HCT116 (cell line): ENCODE data around the gene ELF5. TPM values are rescaled to one million over a fixed set of nuclear protein-coding genes. Genes with fewer than 3 reads are reported as not detected.

Source experiments
- ATAC-seq: fragments of 200-7000 bp; cut with Tn5 transposase; 2 replicates; pipeline ENCODE4 v1.9.1; 2020; ENCODE audit warnings: mild to moderate bottlenecking, moderate library complexity
- BruUV-seq: library from RNA; stranded (reverse); fragments of 400-500 nt; replicated peaks from 2 replicates; lab custom pipeline; 2021; lab: Mats Ljungman, UMichigan
- CTCF ChIA-PET: fragments of 300-600 bp; sonication (Branson Sonifier 250); formaldehyde crosslinking; loops from one replicate; lab custom pipeline; 2021; ENCODE audit warnings: antibody characterized with exemption; lab: Charles Lee
- POLR2A ChIA-PET: fragments of 300-600, 350-600 bp; sonication (Branson Sonifier 250); formaldehyde crosslinking; loops from one replicate; lab custom pipeline; 2021; ENCODE audit warnings: antibody characterized with exemption; lab: Charles Lee
- RAD21 ChIA-PET, 2 experiments: fragments of 300-600 bp; sonication (Branson Sonifier 250); formaldehyde crosslinking; loops; one replicate each; lab custom pipeline; 2023; ENCODE audit warnings: low total read pairs in 2 of 2; ENCODE audit not compliant: uncharacterized antibody in 2 of 2, unreplicated experiment in 2 of 2, low non-redundant PET in 1 of 2; lab: Charles Lee
- DNase-seq: peaks from one replicate; pipeline ENCODE4 v3.0.0-alpha.2; 2010; ENCODE audit warnings: low read depth, low spot score
- H2AFZ ChIP-seq: fragments of 200-600 bp; shearing (Covaris generic), sonication (generic); 2 replicates; pipeline ENCODE4 v1.6.1; 2017; ENCODE audit warnings: low read depth, mixed run types, mixed read lengths, antibody characterized with exemption, low read length; ENCODE audit not compliant: poor library complexity, severe bottlenecking
- H3K27ac ChIP-seq: 2 replicates; pipeline ENCODE4 v1.5.1; 2012; ENCODE audit warnings: low read depth, low read length
- H3K27me3 ChIP-seq: fragments of 200-600 bp; sonication (generic); 2 replicates; pipeline ENCODE4 v1.6.1; 2016; ENCODE audit warnings: mixed run types, low read length, mixed read lengths; ENCODE audit not compliant: insufficient read depth
- H3K36me3 ChIP-seq, 2 experiments: fragments of 200-500 bp in 1 of 2; fragments of 200-600 bp in 1 of 2; sonication (Bioruptor generic) in 1 of 2; sonication (generic) in 1 of 2; 2 replicates each; pipeline versions ENCODE4 v1.5.1 to v1.6.1; 2014 to 2016; ENCODE audit warnings: low read length in 2 of 2, inconsistent platforms in 1 of 2, mixed read lengths in 1 of 2, mixed run types in 1 of 2; ENCODE audit not compliant: insufficient read depth in 2 of 2, control insufficient read depth in 1 of 2
- H3K4me1 ChIP-seq, 2 experiments: fragments of 200-600 bp in 1 of 2; sonication (generic) in 1 of 2; 2 replicates each; pipeline versions ENCODE4 v1.5.1 to v1.6.1; 2012 to 2017; ENCODE audit warnings: low read length in 2 of 2, inconsistent platforms in 1 of 2, mild to moderate bottlenecking in 1 of 2, mixed read lengths in 1 of 2, mixed run types in 1 of 2, moderate library complexity in 1 of 2; ENCODE audit not compliant: insufficient read depth in 2 of 2, control insufficient read depth in 1 of 2
- H3K4me2 ChIP-seq: fragments of 200-600 bp; sonication (generic); 2 replicates; pipeline ENCODE4 v1.6.1; 2017; ENCODE audit warnings: mixed run types, low read length, mixed read lengths
- H3K4me3 ChIP-seq, 2 experiments: fragments of 200-600 bp in 1 of 2; sonication (generic) in 1 of 2; replicated peaks in 1 of 2; 2 replicates each; pipeline ENCODE4 v1.5.1; 2011 to 2016; ENCODE audit warnings: low read length in 2 of 2, control low read depth in 1 of 2, low read depth in 1 of 2, mild to moderate bottlenecking in 1 of 2, mixed read lengths in 1 of 2, mixed run types in 1 of 2
- H3K79me2 ChIP-seq: fragments of 200-600 bp; sonication (generic); 2 replicates; pipeline ENCODE4 v1.6.1; 2017; ENCODE audit warnings: mild to moderate bottlenecking, mixed run types, low read length, moderate library complexity, mixed read lengths; ENCODE audit not compliant: insufficient read depth
- H3K9ac ChIP-seq: fragments of 200-600 bp; sonication (generic); 2 replicates; pipeline ENCODE4 v1.6.1; 2016; ENCODE audit warnings: low read length, mixed read lengths
- H3K9me2 ChIP-seq: fragments of 200-600 bp; sonication (generic), shearing (Covaris generic); 2 replicates; pipeline ENCODE4 v1.6.1; 2017; ENCODE audit warnings: mixed run types, mild to moderate bottlenecking, moderate library complexity; ENCODE audit not compliant: insufficient read depth
- H3K9me3 ChIP-seq, 2 experiments: fragments of 200-500 bp in 1 of 2; fragments of 200-600 bp in 1 of 2; sonication (Bioruptor generic) in 1 of 2; sonication (generic) in 1 of 2; 2 replicates each; pipeline ENCODE4 v1.6.1; 2014 to 2017; ENCODE audit warnings: low read length in 2 of 2, mixed read lengths in 2 of 2, inconsistent platforms in 1 of 2, low read depth in 1 of 2, mild to moderate bottlenecking in 1 of 2, mixed run types in 1 of 2, moderate library complexity in 1 of 2; ENCODE audit not compliant: control insufficient read depth in 1 of 2, insufficient read depth in 1 of 2
- H4K20me1 ChIP-seq: fragments of 200-600 bp; sonication (generic), shearing (Covaris generic); 2 replicates; pipeline ENCODE4 v1.6.1; 2017; ENCODE audit warnings: mixed run types, mild to moderate bottlenecking, moderate library complexity; ENCODE audit not compliant: insufficient read depth
- ATF3 ChIP-seq: IDR thresholded peaks from 2 replicates; pipeline ENCODE4 v1.6.1; 2012
- CBX3 ChIP-seq: IDR thresholded peaks from 2 replicates; pipeline ENCODE4 v1.6.1; 2012; ENCODE audit warnings: low read depth
- CEBPB ChIP-seq: IDR thresholded peaks from 2 replicates; pipeline ENCODE4 v1.6.1; 2012; ENCODE audit warnings: low read depth
- CTCF ChIP-seq, 3 experiments: fragments of 200-600 bp in 1 of 3; sonication (generic) in 1 of 3; IDR thresholded peaks in 2 of 3; conservative IDR thresholded peaks in 1 of 3; 2 replicates each; pipeline ENCODE4 v1.5.1; 2012 to 2017; ENCODE audit warnings: low read depth in 2 of 3, low read length in 2 of 3, antibody characterized with exemption in 1 of 3, borderline replicate concordance in 1 of 3, control low read depth in 1 of 3, mild to moderate bottlenecking in 1 of 3, mixed read lengths in 1 of 3, mixed run types in 1 of 3, moderate library complexity in 1 of 3; ENCODE audit not compliant: insufficient read depth in 1 of 3
- EGR1 ChIP-seq: IDR thresholded peaks from 2 replicates; pipeline ENCODE4 v1.6.1; 2012; ENCODE audit warnings: low read depth
- ELF1 ChIP-seq: IDR thresholded peaks from 2 replicates; pipeline ENCODE4 v1.6.1; 2012; ENCODE audit warnings: low read depth, borderline replicate concordance
- EZH2phosphoT487 ChIP-seq: fragments of 200-600 bp; IDR thresholded peaks from 2 replicates; pipeline ENCODE4 v1.6.1; 2018; ENCODE audit warnings: antibody characterized with exemption, borderline replicate concordance
- MAX ChIP-seq: IDR thresholded peaks from 2 replicates; pipeline ENCODE4 v1.6.1; 2012
- POLR2A ChIP-seq: IDR thresholded peaks from 2 replicates; pipeline ENCODE4 v1.7.0; 2011; ENCODE audit warnings: borderline replicate concordance; ENCODE audit not compliant: insufficient read depth, insufficient read length; ENCODE audit errors: extremely low read depth
- POLR2AphosphoS5 ChIP-seq: IDR thresholded peaks from 2 replicates; pipeline ENCODE4 v1.6.1; 2011; ENCODE audit warnings: mild to moderate bottlenecking, low read depth, low read length, moderate library complexity
- RAD21 ChIP-seq: IDR thresholded peaks from 2 replicates; pipeline ENCODE4 v1.6.1; 2012; ENCODE audit warnings: low read depth, mild to moderate bottlenecking
- REST ChIP-seq: IDR thresholded peaks from 2 replicates; pipeline ENCODE4 v1.6.1; 2012; ENCODE audit warnings: low read depth
- SIN3A ChIP-seq: IDR thresholded peaks from 2 replicates; pipeline ENCODE4 v1.6.1; 2012; ENCODE audit warnings: low read depth
- SP1 ChIP-seq: IDR thresholded peaks from 2 replicates; pipeline ENCODE4 v1.6.1; 2012; ENCODE audit warnings: low read depth
- SRF ChIP-seq: IDR thresholded peaks from 2 replicates; pipeline ENCODE4 v1.6.1; 2012; ENCODE audit warnings: low read depth
- TCF7L2 ChIP-seq: IDR thresholded peaks from 2 replicates; pipeline ENCODE4 v1.7.0; 2011; ENCODE audit warnings: borderline replicate concordance, inconsistent platforms; ENCODE audit not compliant: insufficient read depth, insufficient read length; ENCODE audit errors: extremely low read depth
- YY1 ChIP-seq: IDR thresholded peaks from 2 replicates; pipeline ENCODE4 v1.6.1; 2011; ENCODE audit warnings: low read length, low read depth, moderate library complexity, mild to moderate bottlenecking; ENCODE audit not compliant: insufficient replicate concordance; ENCODE audit errors: extremely low read depth
- ZBTB33 ChIP-seq: IDR thresholded peaks from 2 replicates; pipeline ENCODE4 v1.6.1; 2011; ENCODE audit warnings: mild to moderate bottlenecking, low read length, moderate library complexity; ENCODE audit not compliant: insufficient replicate concordance; ENCODE audit errors: extremely low read depth
- ZFX ChIP-seq: fragments of 450-650 bp; IDR thresholded peaks from 2 replicates; pipeline ENCODE4 v1.6.1; 2017
- ZNF274 ChIP-seq: fragments of 200-500 bp; sonication (Bioruptor generic); IDR thresholded peaks from 2 replicates; pipeline ENCODE4 v1.6.1; 2014; ENCODE audit warnings: mild to moderate bottlenecking, low read depth, low read length, inconsistent platforms
- intact Hi-C: fragments of 100-400 bp; cut with micrococcal nuclease; formaldehyde crosslinking; loops from 2 replicates; pipeline ENCODE4 v1.10.0; 2022
- total RNA-seq: library from RNA; stranded (reverse); gene quantifications from one replicate; pipeline ENCODE4 v1.2.1, GENCODE V29; 2021; ENCODE audit not compliant: unreplicated experiment

The ELF5 gene
- total RNA-seq, 1 experiment from 2014 or later: 0.32 TPM

GRCh38 chr11:34540870-34541269, 27.3 kb upstream of the ELF5 start:
- Histone ChIP-seq H3K4me1 (peaks cover 0 to 6% of the 10 kb centered on the region in 2 experiments; a peak in 1 of 4 replicates), H3K27me3 (no peaks in the 10 kb centered on the region), H3K9me3 (no peaks in the 10 kb centered on the region), H3K9ac (no peak overlapping the region), H3K4me3 (no peak overlapping the region), H3K27ac (no peak overlapping the region), H3K79me2 (no peaks in the 10 kb centered on the region), H4K20me1 (no peaks in the 10 kb centered on the region), H2AFZ (no peak overlapping the region), H3K36me3 (no peaks in the 10 kb centered on the region), H3K4me2 (no peak overlapping the region), H3K9me2 (no peaks in the 10 kb centered on the region)
- ChIA-PET RAD21 (no interaction called here), CTCF (interaction anchor here (1.1 kb wide), 1 partner anchor 28 kb away, joined by 3 read pairs; the partner anchor contains the start of gene ELF5), POLR2A (no interaction called here)
- ATAC-seq (no peak), DNase-seq (no peak)
- intact Hi-C loops: no loop called here
- BruUV-seq: no TSS peak
- TF ChIP-seq SRF (no peak), CTCF (IDR thresholded peaks at IDR 0.05 in 2 of 3, conservative IDR thresholded peaks at IDR 0.05 in 1 of 3; ENCODE audit: borderline replicate concordance in 1 of 3, insufficient read depth in 1 of 3, low read depth in 2 of 3, low read length in 2 of 3) (no peak), CEBPB (no peak), ZNF274 (no peak), POLR2AphosphoS5 (no peak), POLR2A (no peak), EZH2phosphoT487 (no peak), MAX (no peak), EGR1 (no peak), ATF3 (no peak), ZBTB33 (no peak), RAD21 (no peak), ZFX (no peak), REST (no peak), CBX3 (no peak), SIN3A (no peak), YY1 (no peak), ELF1 (no peak), TCF7L2 (no peak), SP1 (no peak)
